LNCAP (cell line): Measurements from ENCODE around the gene OR2A12.
A peak's percentile ranks its signal among the peaks of the same experiment; 100 is the strongest.

ENCODE experiments used
- TF ChIP-seq, protein P1 (sequence below): fragments of 450-650 bp; IDR thresholded peaks from 2 replicates; pipeline ENCODE4 v1.5.1; 2017; ENCODE audit warnings: mild to moderate bottlenecking

The OR2A12 gene

DNA sequence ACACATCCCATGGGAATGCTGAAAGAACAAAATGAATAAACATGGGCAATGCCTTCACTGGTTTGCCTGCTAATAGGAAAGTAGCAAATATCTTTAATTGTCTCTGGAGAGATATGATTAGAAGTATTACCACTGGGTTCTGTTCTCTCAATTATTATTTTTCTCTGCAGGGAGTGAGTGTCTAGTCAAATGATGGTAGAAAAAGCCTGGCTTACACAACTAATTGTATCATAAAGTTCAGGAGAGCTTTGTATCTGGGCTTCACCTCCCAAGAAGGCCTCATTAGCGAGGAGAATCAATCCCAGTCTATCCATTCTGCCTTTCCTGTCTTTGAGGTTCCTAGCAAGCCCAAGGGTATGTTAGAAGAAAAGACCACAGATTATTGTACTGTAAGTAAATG lies 36.8 kb downstream of the OR2A12 start, which contains the start of gene OR2A14:
TSS of gene OR2A14 (plus strand) at position 301 of the 400 bp plus-strand sequence. CDS start 5,937 bp downstream, outside the sequence.
- TF ChIP-seq, protein P1, sequence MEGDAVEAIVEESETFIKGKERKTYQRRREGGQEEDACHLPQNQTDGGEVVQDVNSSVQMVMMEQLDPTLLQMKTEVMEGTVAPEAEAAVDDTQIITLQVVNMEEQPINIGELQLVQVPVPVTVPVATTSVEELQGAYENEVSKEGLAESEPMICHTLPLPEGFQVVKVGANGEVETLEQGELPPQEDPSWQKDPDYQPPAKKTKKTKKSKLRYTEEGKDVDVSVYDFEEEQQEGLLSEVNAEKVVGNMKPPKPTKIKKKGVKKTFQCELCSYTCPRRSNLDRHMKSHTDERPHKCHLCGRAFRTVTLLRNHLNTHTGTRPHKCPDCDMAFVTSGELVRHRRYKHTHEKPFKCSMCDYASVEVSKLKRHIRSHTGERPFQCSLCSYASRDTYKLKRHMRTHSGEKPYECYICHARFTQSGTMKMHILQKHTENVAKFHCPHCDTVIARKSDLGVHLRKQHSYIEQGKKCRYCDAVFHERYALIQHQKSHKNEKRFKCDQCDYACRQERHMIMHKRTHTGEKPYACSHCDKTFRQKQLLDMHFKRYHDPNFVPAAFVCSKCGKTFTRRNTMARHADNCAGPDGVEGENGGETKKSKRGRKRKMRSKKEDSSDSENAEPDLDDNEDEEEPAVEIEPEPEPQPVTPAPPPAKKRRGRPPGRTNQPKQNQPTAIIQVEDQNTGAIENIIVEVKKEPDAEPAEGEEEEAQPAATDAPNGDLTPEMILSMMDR, result no peak

- TF ChIP-seq, protein P1, result peak; percentile 91
Measured at GRCh38 chr7:144127714-144128334, 41.7 kb downstream of the OR2A12 start.

GRCh38 chr7:144130730-144131129 lies 44.7 kb downstream of the OR2A12 start:
- TF ChIP-seq, protein P1, result no peak

GRCh38 chr7:144132262-144132661 lies 46.2 kb downstream of the OR2A12 start:
- TF ChIP-seq, protein P1, result no peak

DNA sequence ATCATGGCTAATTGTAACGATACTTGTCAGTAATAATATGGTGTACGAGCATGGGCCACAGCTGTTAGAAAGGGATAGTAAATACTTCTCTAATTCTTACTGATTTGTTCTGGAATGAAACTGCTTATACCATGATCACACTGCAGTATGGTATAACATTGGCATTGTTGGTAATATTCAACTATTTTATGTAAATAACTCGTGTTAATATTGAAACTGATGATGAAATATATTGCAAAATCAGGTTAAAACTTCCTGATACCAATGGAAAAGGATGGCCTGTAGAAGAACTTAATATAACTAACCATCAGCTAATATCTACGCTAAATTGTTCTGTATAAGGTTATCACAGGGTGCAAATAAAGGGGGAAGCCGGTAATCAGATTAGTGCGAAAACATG lies 47.2 kb downstream of the OR2A12 start:
- TF ChIP-seq, protein P1, result no peak

GRCh38 chr7:144134116-144134515 lies 48.0 kb downstream of the OR2A12 start:
- TF ChIP-seq, protein P1, result no peak

DNA sequence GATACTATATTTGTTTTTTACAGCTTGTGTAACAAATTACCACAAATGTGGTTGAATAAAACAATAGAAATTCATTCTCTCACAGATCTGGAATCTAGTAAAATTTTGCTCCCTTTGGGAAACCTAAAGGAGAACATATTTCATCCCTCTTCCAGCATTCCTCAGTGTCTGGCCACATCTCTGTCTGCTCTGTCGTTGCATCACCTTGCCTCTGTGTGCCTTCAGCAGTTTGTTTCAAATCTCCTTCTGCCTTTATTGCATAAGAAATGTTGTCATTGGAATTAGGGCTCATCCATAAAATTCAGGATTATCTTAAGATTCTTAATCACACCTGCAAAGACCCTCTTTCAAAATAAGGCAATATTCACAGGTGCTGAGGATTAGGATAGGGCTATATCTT lies 51.4 kb downstream of the OR2A12 start:
- TF ChIP-seq, protein P1, result no peak

GRCh38 chr7:144142187-144142586 lies 56.1 kb downstream of the OR2A12 start:
- TF ChIP-seq, protein P1, result no peak
